ENCODE measurements around the gene THPO. TPM values are rescaled to one million over a fixed set of nuclear protein-coding genes. Genes with fewer than 3 reads are reported as not detected.
A peak's percentile ranks its signal among the peaks of the same experiment; 100 is the strongest.

THPO gene
- polyA plus RNA-seq, 1 donor from 2014 or later: 0.59 TPM

- Histone ChIP-seq H3F3A (ENCODE audit: insufficient read depth, low read length, poor library complexity, severe bottlenecking) (no peaks in the 10 kb centered on the region), H3K4me3 (ENCODE audit: low read length) (peak overlapping the region; percentile 65), H3K9ac (ENCODE audit: low read length) (peak overlapping the region; percentile 49), H2AFZ (ENCODE audit: low read depth, low read length) (no peak overlapping the region), H3K9me2 (ENCODE audit: insufficient read depth, low read length) (no peaks in the 10 kb centered on the region), H4K20me1 (ENCODE audit: insufficient read depth) (no peaks in the 10 kb centered on the region), H3K79me2 (replicated peaks; ENCODE audit: insufficient read depth, low read length) (no peaks in the 10 kb centered on the region), H3K9me3 (ENCODE audit: low read length) (no peaks in the 10 kb centered on the region), H3K36me3 (ENCODE audit: insufficient read depth, low read length) (no peaks in the 10 kb centered on the region), H3K4me2 (ENCODE audit: low read length) (no peak overlapping the region), H3K27ac (ENCODE audit: low read length) (no peak overlapping the region), H3K27me3 (ENCODE audit: insufficient read depth, low read depth, low read length) (peaks cover 39% of the 10 kb centered on the region)
- TF ChIP-seq SMC3 (conservative IDR thresholded peaks at IDR 0.05; ENCODE audit: poor library complexity) (no peak), EP300 (conservative IDR thresholded peaks at IDR 0.05; ENCODE audit: poor library complexity, severe bottlenecking) (no peak), TAF1 (IDR thresholded peaks at IDR 0.05; ENCODE audit: low read depth) (no peak), REST (IDR thresholded peaks at IDR 0.05; ENCODE audit: borderline replicate concordance) (no peak), MXI1 (conservative IDR thresholded peaks at IDR 0.05; ENCODE audit: poor library complexity, severe bottlenecking) (no peak), CTCF (IDR thresholded peaks at IDR 0.05; ENCODE audit: poor library complexity, severe bottlenecking) (no peak), POLR2AphosphoS5 (IDR thresholded peaks at IDR 0.05) (no peak), RAD21 (conservative IDR thresholded peaks at IDR 0.05) (no peak), EZH2 (IDR thresholded peaks at IDR 0.05; ENCODE audit: borderline replicate concordance, insufficient read depth, low read length, poor library complexity, severe bottlenecking) (no peak)
These were observed 2.7 kb upstream of the THPO start for GRCh38 chr3:184380627-184381260.

- Histone ChIP-seq H3K4me2 (ENCODE audit: low read length) (no peak overlapping the region), H3K27ac (ENCODE audit: low read length) (no peak overlapping the region), H3K9me3 (ENCODE audit: low read length) (no peaks in the 10 kb centered on the region), H3K27me3 (ENCODE audit: insufficient read depth, low read depth, low read length) (peaks cover 39% of the 10 kb centered on the region), H3K9ac (ENCODE audit: low read length) (peak overlapping the region; percentile 49), H3F3A (ENCODE audit: insufficient read depth, low read length, poor library complexity, severe bottlenecking) (no peaks in the 10 kb centered on the region), H2AFZ (ENCODE audit: low read depth, low read length) (no peak overlapping the region), H3K79me2 (replicated peaks; ENCODE audit: insufficient read depth, low read length) (no peaks in the 10 kb centered on the region), H3K9me2 (ENCODE audit: insufficient read depth, low read length) (no peaks in the 10 kb centered on the region), H3K36me3 (ENCODE audit: insufficient read depth, low read length) (no peaks in the 10 kb centered on the region), H3K4me3 (ENCODE audit: low read length) (peak overlapping the region; percentile 65), H4K20me1 (ENCODE audit: insufficient read depth) (no peaks in the 10 kb centered on the region)
- TF ChIP-seq RAD21 (conservative IDR thresholded peaks at IDR 0.05): no peak
- TF ChIP-seq EP300 (conservative IDR thresholded peaks at IDR 0.05; ENCODE audit: poor library complexity, severe bottlenecking): peak; percentile 11
These were observed 2.2 kb upstream of the THPO start for GRCh38 chr3:184380185-184380626.
